Activated CD8-positive, alpha-beta memory T cell treated with anti-CD3 and anti-CD28 coated beads, Interleukin-2, amount 50 U/mL, for 4 hours (primary cell): ENCODE results near the gene LACRT.
"Not testable (repeated sequence)": the region's sequence is repeated elsewhere in the genome, so short reads cannot be mapped to it uniquely, and the experiment has no call there.

Experiments used
- DNase-seq: peaks from one replicate; pipeline ENCODE4 v3.0.0-alpha.2; 2020

The LACRT gene, protein sequence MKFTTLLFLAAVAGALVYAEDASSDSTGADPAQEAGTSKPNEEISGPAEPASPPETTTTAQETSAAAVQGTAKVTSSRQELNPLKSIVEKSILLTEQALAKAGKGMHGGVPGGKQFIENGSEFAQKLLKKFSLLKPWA

DNA sequence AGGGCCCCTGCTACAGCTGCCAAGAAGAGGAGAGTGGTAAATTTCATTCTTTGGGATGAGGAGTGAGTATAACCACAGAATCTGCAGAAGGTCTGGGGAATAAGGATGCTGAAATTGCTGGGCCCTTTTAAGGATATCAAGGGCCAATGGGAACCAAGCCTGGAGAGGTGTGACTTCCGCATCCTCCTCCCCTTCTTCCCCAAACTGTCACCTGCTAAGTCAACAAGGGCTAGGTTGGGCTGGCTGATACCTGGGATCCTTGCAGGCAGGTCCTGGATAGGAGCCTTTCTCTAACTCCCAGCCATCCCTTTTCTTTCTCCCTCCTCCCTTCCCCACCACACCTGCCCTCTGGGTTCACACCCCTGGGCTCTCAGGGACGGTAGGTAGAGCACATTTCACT is at the start of gene LACRT:
Gene LACRT, minus strand, starts transcription at position 101 of the 400 bp plus-strand sequence. Its CDS starts 54 bp downstream, at position 47.
- no peak for DNase-seq

DNA sequence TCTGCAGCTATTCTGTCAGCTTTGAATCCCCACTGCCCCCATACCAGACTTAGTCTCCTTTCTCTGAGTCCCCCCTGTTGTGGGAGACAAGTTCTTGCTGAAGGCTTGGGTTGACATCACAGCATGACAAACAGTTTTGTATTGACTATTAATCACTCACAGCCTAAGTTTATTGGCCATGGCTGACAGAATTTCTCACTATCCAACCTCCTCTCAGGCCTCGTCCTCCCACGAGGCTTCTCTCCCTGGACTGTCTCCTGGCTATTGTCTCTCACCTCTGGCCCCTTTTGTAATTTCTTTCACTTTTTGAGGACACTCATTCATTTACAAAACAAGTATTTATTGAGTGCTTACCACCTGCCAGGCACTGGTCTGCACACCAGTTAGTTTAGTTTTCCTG is 48.7 kb upstream of the LACRT start:
- DNase-seq: no peak

DNA sequence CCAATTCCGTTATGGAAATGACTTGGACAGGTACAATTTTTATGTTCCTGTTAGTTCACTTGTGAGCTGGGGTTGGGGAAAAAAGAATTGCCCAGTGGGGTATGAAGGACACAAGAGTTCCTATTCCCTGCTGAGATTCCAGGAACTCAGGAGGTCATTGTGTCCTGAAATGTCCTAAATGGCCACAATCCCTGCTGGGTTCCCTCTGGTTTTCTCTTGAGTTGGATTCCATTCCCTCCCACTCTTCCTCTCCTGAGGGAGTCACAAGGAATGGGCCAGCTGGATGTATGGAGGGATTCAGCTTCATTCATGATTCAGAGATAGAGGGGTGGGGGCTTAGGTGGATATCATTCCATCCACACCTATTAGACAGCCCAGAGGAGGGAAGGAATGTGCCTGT is 48.0 kb upstream of the LACRT start:
- DNase-seq: no peak

DNA sequence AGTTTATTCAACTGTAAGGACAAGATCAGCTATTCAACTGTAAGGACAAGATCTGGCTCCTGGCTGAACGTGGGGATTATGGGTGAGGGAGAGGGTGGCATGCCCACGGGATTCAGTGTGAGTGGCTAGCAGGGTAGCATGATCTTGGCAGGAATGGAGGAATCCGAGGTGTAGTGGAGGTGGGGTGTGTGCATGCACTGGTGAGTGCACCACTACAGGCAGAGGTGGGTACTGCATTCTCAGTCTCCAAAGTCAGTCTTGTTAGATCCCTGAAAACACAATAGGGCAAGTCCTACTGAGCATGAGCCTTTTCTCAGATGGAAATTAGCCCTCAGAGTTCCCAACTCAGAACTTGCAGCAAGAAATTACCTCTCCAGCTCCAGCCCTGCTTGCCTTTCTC is 45.7 kb upstream of the LACRT start:
- DNase-seq: peak; percentile 18

DNA sequence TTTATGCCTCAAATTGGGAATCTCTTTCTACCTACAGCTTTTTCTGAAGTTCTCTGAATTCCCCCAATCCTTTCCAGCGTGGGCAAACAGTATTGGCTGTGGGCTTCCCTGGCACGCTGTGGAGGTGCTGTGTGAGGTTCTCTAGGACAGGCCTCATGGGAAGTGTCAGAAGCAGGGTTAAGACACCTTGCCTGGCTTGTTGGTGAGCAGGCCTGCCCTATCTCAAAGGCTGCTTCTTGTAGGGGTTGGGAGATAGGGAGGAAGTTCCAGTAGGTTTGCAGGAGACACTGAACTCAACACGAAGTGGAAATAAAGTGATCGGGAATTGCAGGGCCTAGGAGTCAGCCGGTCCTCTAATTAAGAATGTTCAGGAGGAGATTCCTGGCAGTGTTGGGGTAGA is 43.4 kb upstream of the LACRT start:
- no peak for DNase-seq

DNA sequence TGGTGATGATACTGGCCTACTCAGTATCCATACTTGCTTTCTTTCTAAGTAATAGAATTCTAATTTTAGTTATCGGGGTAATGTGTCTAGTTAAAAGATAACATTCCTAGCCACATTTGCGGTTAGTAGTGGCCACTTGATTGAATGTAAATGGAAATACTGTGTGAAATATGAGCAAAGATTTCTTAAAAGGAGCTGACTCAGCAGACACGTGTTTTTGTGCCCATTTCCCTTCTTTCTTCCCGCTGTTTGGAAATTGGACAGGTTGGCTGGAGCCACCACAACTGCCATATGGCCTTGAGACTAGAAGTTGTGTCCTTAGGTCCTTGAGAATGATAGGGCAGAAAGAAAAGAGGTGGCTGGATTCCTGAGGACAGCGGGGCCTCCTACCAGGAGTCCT is 33.2 kb upstream of the LACRT start:
- no peak for DNase-seq

DNA sequence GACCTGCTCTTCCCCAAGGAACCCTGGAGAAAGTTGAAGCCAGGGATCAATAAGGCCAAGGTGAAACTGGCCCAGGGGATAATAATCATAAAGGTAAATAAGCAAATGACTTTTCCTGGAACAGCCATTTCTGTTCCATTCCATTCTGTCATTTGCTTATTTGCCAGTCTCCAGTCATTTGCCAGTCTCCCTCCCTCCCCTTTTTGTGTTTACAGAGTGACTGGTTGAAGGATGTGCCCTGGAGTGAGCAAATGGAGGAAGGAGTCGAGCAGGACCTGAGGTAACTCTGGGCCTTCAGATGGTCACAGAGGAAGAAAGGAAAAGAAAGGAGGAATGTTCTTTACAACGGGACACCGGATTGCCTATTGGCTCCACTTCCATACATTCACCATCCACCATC is 31.3 kb upstream of the LACRT start:
- no peak for DNase-seq

DNA sequence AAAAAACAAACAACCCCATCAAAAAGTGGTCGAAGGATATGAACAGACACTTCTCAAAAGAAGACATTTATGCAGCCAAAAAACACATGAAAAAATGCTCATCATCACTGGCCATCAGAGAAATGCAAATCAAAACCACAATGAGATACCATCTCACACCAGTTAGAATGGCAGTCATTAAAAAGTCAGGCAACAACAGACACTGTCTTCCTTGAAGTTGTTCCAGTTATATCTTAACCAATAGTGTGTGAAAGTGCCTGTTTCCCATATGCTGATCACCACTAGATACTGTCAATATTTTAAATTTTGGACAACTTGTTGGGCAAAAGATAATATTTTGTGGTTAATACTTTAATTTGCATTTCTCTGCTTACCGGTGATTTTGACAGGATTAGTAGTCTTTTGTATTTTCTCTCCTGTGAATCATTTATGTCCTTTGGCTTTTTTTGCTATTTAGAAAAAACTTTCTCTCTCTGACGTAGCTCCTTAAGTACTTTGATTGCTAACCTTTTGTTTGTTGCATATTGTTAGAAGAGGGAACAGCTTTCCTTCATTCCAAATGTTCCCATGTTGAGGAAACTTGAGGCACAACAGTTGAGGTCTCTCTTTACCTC is 30.4 kb upstream of the LACRT start:
- not testable (repeated sequence) for DNase-seq

DNA sequence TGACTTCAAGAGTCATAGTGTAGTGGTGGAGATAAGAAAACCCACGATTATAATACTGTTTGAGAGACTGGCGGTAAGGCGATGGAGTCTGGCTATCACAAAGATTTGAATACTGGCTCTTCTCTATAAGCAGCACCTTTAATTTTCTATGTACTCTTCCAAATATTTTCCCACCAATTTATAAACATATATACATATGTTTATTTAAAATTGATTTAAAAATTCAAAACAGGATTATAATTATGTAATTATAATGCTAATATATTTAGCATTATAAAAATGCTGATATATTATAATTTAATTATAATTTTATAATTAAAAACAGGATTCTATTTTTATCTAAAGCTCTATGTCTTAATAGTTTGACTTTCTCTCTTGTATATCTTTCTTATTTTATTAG is 28.9 kb upstream of the LACRT start:
- DNase-seq: no peak

DNA sequence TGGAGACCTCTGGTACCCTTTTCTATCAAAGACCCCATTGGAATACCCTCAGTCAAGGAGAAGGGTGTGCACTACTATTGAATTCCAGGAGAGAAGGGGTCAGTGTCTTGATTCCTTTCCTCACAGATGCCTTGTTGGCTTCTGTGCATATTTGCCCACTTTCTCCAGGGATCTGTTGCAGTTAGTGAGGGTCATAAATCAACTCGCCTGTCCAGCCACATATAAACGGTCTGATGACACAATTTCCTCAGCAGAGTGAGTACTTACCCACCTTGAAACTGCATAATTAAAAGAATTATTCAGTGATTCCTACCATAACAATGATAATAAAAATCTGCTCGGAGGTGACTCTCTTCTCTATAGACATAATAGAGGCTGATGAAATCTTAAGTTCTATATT is 27.3 kb upstream of the LACRT start:
- DNase-seq: no peak

DNA sequence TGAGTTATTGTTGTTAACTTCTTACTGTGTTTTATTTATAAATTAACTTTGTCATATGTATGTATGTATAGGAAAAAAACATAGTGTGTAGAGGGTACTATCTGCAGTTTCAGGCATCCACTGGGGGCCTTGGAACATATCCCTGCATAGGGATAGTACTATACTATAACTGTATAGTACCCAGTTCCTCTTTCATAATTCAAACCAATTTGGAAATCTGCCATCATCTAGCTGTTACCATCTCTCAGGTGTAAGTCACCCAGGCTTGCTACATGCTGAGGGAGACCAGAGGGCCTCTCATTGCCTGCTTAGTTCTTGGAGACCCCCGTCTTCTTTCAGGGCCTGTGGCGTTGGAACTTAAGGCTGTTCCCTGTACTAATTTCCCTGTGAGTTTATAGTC is 26.4 kb upstream of the LACRT start:
- no peak for DNase-seq

DNA sequence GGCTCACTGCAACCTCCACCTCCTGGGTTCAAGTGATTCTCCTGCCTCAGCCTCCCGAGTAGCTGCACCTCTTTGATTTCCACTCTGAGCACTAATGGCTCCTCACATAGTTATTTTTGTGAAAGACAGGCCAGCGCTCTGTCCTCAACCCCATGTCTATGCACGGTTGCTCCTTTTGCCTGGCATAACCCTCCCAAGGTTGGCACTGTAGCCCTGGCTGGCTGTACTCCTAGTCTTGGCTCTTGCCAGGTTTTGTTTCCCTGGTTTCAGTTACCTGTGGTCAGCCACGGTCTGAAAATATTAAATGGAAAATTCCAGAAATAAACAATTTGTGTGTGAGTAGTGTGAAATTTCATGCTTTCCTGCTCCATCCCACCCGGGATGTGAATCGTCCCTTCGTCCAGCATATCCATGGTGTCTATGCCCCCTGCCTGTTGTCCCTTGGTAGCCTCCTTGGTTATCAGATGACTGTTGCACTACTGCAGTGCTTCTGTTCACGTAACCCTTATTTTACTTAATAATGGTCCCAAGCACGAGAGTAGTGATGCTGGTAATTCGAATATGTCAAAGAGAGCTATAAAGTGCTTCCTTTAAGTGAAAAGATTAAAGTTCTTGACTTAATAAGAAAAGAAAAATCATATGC is 25.7 kb upstream of the LACRT start:
- DNase-seq: no peak

DNA sequence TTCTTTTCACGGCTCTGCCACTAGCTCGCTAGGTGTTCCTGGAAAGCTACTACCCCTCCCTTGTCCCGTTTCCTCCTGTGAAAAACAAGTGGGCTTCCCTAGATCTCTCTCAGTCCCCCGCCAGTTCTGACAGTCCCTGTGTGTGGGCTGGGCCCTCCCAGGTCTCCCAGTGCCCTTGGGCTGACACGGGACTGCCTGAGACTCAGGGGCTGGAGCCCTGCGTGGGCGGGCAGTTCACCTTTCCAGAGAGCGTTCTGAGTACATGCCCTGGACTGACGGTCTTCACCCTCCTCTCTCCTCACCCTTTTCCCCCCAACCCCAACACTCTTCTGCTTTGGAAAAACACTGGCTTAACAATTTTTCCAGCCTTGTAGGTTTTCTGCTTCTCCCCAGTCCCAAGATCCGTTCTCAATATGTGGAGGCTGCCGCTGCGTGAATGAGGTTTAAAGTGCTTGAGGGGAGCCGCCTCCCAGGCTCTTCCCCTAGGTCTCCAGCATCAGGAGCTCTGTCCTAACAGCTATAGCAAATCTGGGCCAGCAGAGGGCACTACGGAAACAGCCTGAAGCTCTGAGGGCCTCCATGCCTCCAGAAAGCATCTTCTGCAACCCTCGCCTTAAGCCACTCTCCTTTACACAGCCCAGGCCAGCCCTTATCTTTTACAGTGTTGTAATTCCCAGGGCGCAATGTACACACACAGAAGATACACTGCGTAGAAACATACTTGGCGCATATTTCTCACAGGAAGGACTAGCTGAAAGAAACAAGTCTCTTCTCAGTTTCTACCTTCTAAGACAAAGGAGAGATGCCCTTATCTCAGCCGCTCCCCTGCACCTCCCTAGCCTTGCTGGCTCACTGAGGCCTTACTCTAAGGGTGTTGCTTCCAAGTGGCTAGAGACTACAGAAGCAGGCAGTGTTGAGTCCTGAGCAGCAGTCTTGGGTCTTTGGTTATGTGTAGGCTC is 23.9 kb upstream of the LACRT start:
- peak; percentile 44 for DNase-seq

DNA sequence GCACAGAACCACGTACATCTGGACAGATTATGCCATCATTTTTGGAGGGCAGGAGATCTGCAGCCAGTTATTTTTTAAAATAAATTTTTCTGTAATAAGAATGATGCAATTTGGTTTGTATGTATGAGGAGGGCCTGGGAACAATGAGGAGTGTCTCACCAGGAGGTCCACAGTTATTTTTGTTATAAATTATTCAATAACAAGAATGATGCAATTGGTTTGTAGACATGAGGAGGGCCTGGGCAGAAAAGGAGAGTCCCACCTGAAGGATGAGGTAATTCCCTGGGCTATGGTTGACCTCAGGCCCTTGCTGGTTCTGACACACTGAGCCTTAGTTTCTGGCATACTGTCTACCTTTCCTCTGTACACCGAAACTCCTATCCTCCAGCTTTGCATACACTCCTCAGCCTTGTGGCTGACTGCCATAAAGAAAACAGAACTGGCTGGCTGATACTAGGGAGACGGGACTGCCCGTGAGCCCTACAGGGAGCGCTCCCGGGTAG is 22.5 kb upstream of the LACRT start:
- DNase-seq: no peak

DNA sequence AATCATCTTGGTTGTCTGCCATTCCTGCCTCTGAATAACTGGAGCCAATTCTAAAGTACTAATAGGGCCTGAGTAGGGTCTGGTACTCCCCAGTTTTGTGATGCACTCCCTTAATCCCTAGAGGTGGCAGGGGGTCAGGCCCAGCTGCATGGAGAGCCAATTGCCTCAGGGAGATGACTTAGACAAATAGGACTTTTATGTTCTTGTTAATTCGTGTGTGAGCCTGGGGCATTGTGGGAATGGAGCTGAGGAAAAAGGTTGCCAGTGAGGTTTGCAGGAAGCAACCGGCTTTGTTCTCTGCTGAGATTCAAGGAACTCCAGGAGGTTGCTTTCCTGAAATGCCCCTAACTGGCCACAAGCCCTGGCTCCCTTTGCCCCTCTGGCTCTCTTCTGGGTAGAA is 20.2 kb upstream of the LACRT start:
- no peak for DNase-seq

DNA sequence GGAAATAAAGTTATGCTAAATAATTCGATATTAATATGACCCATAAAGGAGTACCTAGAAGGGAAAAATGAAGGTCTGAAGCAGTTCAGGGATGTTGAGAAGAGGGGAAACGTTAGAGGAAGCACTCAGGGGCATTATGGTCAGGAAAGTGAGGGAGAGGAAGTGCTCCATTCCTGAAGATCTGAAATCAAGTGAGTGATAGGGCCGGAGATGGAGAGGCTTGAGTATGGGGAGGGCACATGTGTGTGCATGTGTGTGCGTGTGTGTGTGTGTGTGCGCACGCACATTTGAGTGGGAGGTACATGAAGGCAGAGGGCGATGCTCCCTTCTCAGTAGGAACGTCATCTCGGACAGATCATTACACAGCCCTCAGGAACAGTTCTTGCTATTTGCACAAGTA is 18.3 kb upstream of the LACRT start:
- no peak for DNase-seq

DNA sequence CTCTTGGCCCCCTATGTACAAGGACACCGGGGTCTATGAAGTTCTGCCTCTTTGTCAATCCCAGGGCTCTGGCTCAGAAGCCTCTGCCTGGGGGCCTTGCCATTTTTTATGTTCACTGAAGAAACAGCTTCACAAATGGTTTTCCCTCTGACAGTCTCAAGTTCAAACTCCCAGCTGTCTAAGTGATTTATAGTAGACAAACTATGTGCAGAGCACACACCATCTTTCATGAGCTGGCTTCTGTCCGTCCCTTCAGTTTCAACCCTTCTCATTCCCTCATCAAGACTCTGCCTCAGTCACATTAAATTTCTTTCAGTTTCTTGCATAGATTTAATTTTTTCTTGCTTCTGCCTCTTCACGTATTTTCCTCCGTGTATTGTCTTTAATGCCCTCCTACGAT is 16.2 kb upstream of the LACRT start:
- no peak for DNase-seq

DNA sequence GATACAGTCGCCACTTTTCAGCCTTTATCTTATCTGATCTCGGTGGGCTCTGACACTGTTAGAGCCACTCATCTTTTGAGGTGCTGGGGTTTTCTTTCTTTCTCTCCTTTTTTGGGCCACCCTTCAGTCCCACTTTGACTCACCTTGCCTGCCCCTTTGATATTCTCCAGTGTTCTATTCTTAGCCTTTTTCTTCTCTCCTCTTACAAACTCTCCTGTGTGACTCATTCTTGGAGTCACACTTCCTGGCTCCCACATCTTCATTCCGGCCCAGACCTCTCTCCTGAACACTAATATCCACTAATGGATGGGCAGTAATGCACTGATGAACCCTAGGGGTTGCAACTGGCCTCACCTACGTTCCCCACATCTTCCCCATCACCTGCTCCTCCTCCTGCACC is 15.7 kb upstream of the LACRT start:
- DNase-seq: no peak

DNA sequence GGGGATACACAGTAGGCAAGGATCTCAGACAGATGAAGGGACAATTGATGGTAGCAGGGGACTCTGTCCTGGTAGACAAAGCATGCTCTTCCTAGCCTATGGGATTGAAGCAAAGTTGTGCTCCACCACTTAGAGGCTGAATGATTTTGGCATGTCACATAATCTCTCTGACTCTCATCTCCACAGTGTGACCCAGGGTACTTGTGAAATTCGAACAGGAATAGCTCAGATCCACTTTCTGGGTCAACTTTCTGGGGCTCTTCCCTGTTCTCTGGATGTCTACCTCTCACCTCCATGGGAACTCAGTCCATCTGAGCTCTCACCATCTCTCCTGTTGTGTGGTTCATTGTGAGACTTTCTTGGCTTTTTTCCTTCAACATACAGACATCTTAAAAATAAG is 15.1 kb upstream of the LACRT start:
- DNase-seq: no peak

DNA sequence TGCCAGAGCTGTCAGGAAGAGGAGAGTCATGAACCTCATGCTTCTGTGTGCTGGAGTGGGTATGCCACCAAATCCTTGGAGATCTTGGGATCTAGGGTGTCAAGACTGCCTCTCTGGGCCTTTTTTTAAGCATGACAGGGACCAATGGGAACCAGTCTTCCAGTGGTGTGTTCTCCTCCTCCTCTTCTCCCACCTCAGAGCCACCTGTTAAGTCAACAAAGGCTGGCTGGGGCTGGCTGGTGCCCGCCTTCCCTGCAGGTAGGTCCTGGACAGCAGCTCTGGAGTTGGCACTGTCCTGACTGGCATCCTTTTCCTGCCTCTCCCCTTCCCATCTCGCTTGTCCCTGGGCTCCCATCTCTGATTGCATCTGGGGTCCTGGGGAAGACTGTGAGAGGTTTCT is 13.6 kb upstream of the LACRT start, which contains the start of gene DCD:
Gene DCD, minus strand, starts transcription at position 101 of the 400 bp plus-strand sequence. Its CDS starts 62 bp downstream, at position 39.
- DNase-seq: no peak

DNA sequence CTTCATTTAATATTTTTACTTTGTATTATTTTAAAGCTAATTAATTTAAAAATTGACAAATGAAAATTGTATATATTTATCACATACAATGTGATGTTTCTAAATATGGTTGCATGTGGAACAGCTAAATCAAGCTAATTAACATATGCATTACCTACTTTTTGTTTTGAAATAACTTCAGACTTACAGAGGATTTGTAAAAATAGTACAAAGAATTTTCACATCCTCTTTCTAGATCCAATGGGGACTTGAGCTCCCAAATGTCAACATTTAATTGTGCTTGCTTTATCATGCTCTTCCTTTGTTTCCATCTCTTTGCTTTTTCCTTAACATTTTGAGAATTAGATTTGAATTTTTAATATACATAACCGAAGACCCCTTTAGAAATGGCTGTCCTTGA is 6.9 kb upstream of the LACRT start:
- DNase-seq: no peak

DNA sequence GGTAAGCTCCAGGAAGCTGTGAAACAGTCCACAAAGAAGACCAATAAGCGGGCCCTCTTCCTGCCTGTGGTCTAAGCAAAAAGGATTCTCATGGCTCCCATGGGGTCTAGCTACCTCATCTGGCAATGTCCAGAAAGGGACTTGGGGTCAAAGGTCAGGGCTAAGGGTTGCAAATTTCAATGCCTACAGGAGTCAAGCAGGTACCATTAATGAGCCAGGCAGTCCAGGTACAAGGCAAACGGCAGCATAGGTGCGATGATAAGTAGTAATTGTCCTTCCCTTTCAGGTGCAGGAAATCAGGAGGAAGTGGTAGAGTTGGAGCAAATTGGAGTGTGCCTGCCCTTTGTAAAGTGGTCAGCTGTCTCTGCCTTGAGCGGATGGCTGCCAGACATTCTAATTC is 6.4 kb upstream of the LACRT start:
- DNase-seq: no peak

DNA sequence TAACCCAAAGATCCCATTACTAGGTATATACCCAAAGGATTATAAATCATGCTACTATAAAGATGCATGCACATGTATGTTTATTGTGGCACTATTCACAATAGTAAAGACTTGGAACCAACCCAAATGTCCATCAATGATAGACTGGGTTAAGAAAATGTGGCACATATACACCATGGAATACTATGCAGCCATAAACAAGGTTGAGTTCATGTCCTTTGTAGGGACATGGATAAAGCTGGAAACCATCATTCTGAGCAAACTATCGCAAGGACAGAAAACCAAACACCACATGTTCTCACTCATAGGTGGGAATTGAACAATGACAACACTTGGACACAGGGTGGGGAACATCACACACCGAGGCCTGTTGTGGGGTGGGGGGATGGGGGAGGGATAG is 4.4 kb upstream of the LACRT start:
- DNase-seq: not testable (repeated sequence)
